Thyroid gland (tissue), 4 donors: ENCODE measurements around the gene SOX13.

Experiments
- POLR2A ChIP-seq, 2 donors: fragments of 450-650 bp; IDR thresholded peaks; one replicate each; pipeline ENCODE4 v1.6.1; 2017; ENCODE audit warnings: antibody characterized with exemption in 2 of 2, mild to moderate bottlenecking in 2 of 2, moderate library complexity in 1 of 2
- TF ChIP-seq, protein P1 (sequence below), 6 experiments: fragments of 200-600 bp in 3 of 6; fragments of 450-650 bp in 3 of 6; sonication (generic) in 3 of 6; IDR thresholded peaks; one replicate each; pipeline ENCODE4 v1.5.1; 2016 to 2019; ENCODE audit warnings: antibody characterized with exemption in 6 of 6, mild to moderate bottlenecking in 2 of 6, inconsistent platforms in 1 of 6, moderate library complexity in 1 of 6

DNA sequence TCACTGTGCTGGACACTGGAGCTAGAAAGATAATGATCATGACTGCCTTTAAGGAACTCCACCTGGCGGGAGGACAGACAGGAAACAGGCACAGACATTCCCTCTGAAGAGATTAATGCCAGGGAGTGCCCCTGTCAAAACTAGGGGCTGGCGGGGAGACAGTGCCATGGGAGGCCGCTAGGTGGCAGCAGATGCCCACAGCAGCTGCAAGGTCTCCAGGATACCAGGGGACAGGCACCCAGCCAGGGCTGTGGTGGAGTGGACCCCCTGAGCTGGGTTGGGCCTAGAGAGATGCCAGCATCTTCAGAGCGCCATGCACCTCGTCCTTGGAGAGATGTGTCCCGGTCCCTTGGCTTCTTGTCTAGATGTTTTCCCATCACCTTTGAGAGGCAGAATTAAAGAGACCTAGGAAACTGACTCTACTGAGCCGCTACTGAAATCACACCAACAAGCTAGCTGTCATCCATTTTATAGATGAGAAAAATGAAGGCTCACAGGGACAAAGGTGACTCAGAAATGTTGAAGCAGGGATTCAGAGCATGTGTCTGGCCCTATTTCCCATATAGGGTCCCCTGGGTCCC is 89.7 kb downstream of the SOX13 start:
- TF ChIP-seq, protein P1, sequence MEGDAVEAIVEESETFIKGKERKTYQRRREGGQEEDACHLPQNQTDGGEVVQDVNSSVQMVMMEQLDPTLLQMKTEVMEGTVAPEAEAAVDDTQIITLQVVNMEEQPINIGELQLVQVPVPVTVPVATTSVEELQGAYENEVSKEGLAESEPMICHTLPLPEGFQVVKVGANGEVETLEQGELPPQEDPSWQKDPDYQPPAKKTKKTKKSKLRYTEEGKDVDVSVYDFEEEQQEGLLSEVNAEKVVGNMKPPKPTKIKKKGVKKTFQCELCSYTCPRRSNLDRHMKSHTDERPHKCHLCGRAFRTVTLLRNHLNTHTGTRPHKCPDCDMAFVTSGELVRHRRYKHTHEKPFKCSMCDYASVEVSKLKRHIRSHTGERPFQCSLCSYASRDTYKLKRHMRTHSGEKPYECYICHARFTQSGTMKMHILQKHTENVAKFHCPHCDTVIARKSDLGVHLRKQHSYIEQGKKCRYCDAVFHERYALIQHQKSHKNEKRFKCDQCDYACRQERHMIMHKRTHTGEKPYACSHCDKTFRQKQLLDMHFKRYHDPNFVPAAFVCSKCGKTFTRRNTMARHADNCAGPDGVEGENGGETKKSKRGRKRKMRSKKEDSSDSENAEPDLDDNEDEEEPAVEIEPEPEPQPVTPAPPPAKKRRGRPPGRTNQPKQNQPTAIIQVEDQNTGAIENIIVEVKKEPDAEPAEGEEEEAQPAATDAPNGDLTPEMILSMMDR (IDR thresholded peaks at IDR 0.05): peak; percentile 96 to 99 (median 98)
- no peak for TF ChIP-seq POLR2A (IDR thresholded peaks at IDR 0.05)
